Upper lobe of right lung (tissue), 1 donor: Measurements from ENCODE around the gene WDR74. TPM values are rescaled to one million over a fixed set of nuclear protein-coding genes. Genes with fewer than 3 reads are reported as not detected.
A peak's percentile ranks its signal among the peaks of the same experiment; 100 is the strongest.

Source experiments
- ATAC-seq: fragments of 200-7000 bp; cut with Tn5 transposase; one replicate; pipeline ENCODE4 v1.9.1; 2020; ENCODE audit warnings: mild to moderate bottlenecking, moderate library complexity
- DNase-seq: peaks from one replicate; pipeline ENCODE4 v3.0.0-alpha.2; 2020
- H3K27ac ChIP-seq: fragments of 200-600 bp; one replicate; pipeline ENCODE4 v1.8.0; 2022
- H3K27me3 ChIP-seq: fragments of 200-600 bp; one replicate; pipeline ENCODE4 v1.8.0; 2022; ENCODE audit warnings: mild to moderate bottlenecking
- H3K36me3 ChIP-seq: fragments of 200-600 bp; one replicate; pipeline ENCODE4 v1.8.0; 2022
- H3K4me1 ChIP-seq: fragments of 200-600 bp; one replicate; pipeline ENCODE4 v1.8.0; 2022
- H3K4me3 ChIP-seq: fragments of 200-600 bp; one replicate; pipeline ENCODE4 v1.8.0; 2022; ENCODE audit warnings: mild to moderate bottlenecking
- H3K9me3 ChIP-seq: fragments of 200-600 bp; one replicate; pipeline ENCODE4 v1.8.0; 2022
- CTCF ChIP-seq: fragments of 200-600 bp; IDR thresholded peaks from one replicate; pipeline ENCODE4 v1.8.0; 2022; ENCODE audit warnings: antibody characterized with exemption
- intact Hi-C: fragments of 100-400 bp; cut with DNase I; formaldehyde crosslinking; loops from one replicate; pipeline ENCODE4 v1.11.0; 2022
- total RNA-seq: library from RNA; stranded (reverse); fragmentation: NEBNext Ultra II Directional; extraction: Animal tissue kit (Norgen Biotek cat#: 25700); gene quantifications from one replicate; pipeline ENCODE4 v1.2.1, GENCODE V29; 2021
- donor health status: DM: no; HTN: yes; CAD: no; lungs with severe emphysema.

Gene WDR74
- total RNA-seq, 1 donor from 2014 or later = 43.9 TPM

- H3K36me3 ChIP-seq = peaks cover 94% of the 10 kb centered on the region
- H3K4me1 ChIP-seq = peaks cover 13% of the 10 kb centered on the region
- DNase-seq (no peak), ATAC-seq (no peak)
- no peak overlapping the region for H3K4me3 ChIP-seq
- H3K27me3 ChIP-seq = no peaks in the 10 kb centered on the region
- TF ChIP-seq CTCF = no peak
- H3K27ac ChIP-seq = no peak overlapping the region
- intact Hi-C loops = loop anchor here (10.0 kb wide), 1 partner anchor 55 kb away; no protein-coding TSS in a partner anchor
- H3K9me3 ChIP-seq = no peaks in the 10 kb centered on the region
Measured at GRCh38 chr11:62799486-62799885, 39.9 kb downstream of the WDR74 start.

GRCh38 chr11:62796281-62796680 is 43.1 kb downstream of the WDR74 start:
- Histone ChIP-seq H3K4me1 (peaks cover 13% of the 10 kb centered on the region), H3K4me3 (no peak overlapping the region), H3K9me3 (no peaks in the 10 kb centered on the region), H3K27ac (no peak overlapping the region), H3K36me3 (peaks cover 93% of the 10 kb centered on the region), H3K27me3 (no peaks in the 10 kb centered on the region)
- ATAC-seq (no peak), DNase-seq (no peak)
- no peak for TF ChIP-seq CTCF
- intact Hi-C loops = loop anchor here (10.0 kb wide), 1 partner anchor 59 kb away; no protein-coding TSS in a partner anchor

GRCh38 chr11:62794201-62794775 is 45.1 kb downstream of the WDR74 start:
- Histone ChIP-seq H3K27ac (no peak overlapping the region), H3K4me3 (no peak overlapping the region), H3K36me3 (peaks cover 85% of the 10 kb centered on the region), H3K27me3 (no peaks in the 10 kb centered on the region), H3K4me1 (peaks cover 25% of the 10 kb centered on the region), H3K9me3 (no peaks in the 10 kb centered on the region)
- no peak for TF ChIP-seq CTCF
- no peak for ATAC-seq
- DNase-seq = no peak
- intact Hi-C loops = loop anchor here (10.0 kb wide), 1 partner anchor 61 kb away; no protein-coding TSS in a partner anchor

- H3K4me1 ChIP-seq = peaks cover 35% of the 10 kb centered on the region
- ATAC-seq (no peak), DNase-seq (no peak)
- TF ChIP-seq CTCF = no peak
- intact Hi-C loops = loop anchor here (10.0 kb wide), 1 partner anchor 63 kb away; no protein-coding TSS in a partner anchor
- H3K36me3 ChIP-seq = peaks cover 71% of the 10 kb centered on the region
- H3K27ac ChIP-seq = peak overlapping the region; percentile 92
- no peaks in the 10 kb centered on the region for H3K9me3 ChIP-seq
- no peaks in the 10 kb centered on the region for H3K27me3 ChIP-seq
- H3K4me3 ChIP-seq = peak overlapping the region; percentile 97
Measured at GRCh38 chr11:62792202-62792575, 47.2 kb downstream of the WDR74 start.

- Histone ChIP-seq H3K9me3 (no peaks in the 10 kb centered on the region), H3K36me3 (peaks cover 66% of the 10 kb centered on the region), H3K27ac (peak within 1 kb of the TSS; percentile 92), H3K27me3 (no peaks in the 10 kb centered on the region), H3K4me3 (peak within 1 kb of the TSS; percentile 97), H3K4me1 (peaks cover 35% of the 10 kb centered on the region)
- ATAC-seq (peak; percentile 90), DNase-seq (peak; percentile 95)
- peak; percentile 17 for TF ChIP-seq CTCF
- intact Hi-C loops = loop anchor here (10.0 kb wide), 1 partner anchor 63 kb away; no protein-coding TSS in a partner anchor
Measured at GRCh38 chr11:62791501-62792201, 47.7 kb downstream of the WDR74 start, which contains the start of gene TMEM223. Gene TMEM223, minus strand, starts transcription at chr11:62792006. Its CDS starts 12 bp downstream, at chr11:62791994.
